ENCODE measurements around the gene F2RL3.

GRCh38 chr19:16940626-16941025, 51.8 kb downstream of the F2RL3 start:
- TF ChIP-seq L3MBTL2 (conservative IDR thresholded peaks at IDR 0.05) (no peak), ARNT (IDR thresholded peaks at IDR 0.05) (no peak), ELF4 (IDR thresholded peaks at IDR 0.05) (no peak), HDGF (IDR thresholded peaks at IDR 0.05; ENCODE audit: borderline replicate concordance) (no peak), ZNF384 (IDR thresholded peaks at IDR 0.05) (no peak), TARDBP (IDR thresholded peaks at IDR 0.05) (no peak), LEF1 (IDR thresholded peaks at IDR 0.05; ENCODE audit: borderline replicate concordance) (no peak), BHLHE40 (IDR thresholded peaks at IDR 0.05; ENCODE audit: borderline replicate concordance) (no peak)
